ENCODE results near the gene ZNF227.
"Not testable (repeated sequence)": the region's sequence is repeated elsewhere in the genome, so short reads cannot be mapped to it uniquely, and the experiment has no call there.

Gene ZNF227

DNA sequence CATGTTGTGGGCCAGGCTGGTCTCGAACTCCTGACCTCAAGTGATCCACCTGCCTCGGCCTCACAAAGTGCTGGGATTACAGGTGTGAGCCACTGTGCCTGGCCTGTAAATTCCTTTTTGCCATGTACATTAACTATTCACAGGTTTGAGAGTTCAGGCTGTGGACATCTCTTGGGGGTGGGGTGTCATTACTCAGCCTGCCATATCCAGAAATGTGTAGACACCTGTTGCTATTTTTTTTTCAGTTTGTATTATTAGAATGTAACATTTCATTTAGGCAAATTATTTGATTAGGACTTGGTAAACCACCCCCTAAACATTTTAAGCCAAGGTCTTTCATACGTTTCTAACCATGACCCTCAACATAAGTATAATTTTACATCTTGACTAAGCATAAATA lies 20.5 kb downstream of the ZNF227 start:
- DNase-seq (ENCODE audit: extremely low read depth in 1 of 2, low read depth in 1 of 2), result no peak

DNA sequence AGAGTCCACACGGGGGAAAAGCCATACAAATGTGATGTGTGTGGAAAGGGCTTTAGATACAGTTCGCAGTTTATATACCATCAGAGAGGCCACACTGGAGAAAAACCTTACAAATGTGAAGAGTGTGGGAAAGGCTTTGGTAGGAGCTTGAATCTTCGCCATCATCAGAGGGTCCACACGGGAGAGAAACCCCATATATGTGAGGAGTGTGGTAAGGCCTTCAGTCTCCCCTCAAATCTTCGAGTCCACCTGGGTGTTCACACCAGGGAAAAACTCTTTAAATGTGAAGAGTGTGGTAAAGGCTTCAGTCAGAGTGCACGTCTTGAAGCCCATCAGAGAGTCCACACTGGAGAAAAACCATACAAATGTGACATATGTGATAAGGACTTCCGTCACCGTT lies 24.1 kb downstream of the ZNF227 start:
- no peak for DNase-seq (ENCODE audit: extremely low read depth in 1 of 2, low read depth in 1 of 2)

DNA sequence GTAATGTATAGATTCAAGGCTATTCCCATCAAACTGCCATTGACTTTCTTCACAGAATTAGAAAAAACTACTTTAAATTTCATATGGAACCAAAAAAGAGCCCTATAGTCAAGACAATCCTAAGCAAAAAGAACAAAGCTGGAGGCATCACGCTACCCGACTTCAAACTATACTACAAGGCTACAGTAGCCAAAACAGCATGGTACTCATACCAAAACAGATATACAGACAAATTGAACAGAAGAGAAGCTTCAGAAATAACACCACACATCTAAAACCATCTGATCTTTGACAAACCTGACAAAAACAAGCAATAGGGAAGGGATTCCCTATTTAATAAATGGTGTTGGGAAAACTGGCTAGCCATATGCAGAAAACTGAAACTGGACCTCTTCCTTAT lies 40.0 kb downstream of the ZNF227 start:
- DNase-seq (ENCODE audit: extremely low read depth in 1 of 2, low read depth in 1 of 2), result not testable (repeated sequence)

DNA sequence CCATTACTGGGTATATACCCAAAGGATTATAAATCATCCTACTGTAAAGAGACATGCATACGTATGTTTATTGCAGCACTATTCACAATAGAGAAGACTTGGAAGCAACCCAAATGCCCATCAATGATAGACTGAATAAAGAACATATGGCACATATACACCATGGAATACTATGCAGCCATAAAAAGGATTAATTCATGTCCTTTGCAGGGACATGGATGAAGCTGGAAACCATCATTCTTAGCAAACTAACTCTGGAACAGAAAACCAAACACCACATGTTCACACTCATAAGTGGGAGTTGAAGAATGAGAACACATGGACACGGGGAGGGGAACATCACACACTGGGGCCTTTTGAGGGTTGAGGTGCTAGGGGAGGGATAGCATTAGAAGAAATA lies 41.1 kb downstream of the ZNF227 start:
- DNase-seq (ENCODE audit: extremely low read depth in 1 of 2, low read depth in 1 of 2), result not testable (repeated sequence)

DNA sequence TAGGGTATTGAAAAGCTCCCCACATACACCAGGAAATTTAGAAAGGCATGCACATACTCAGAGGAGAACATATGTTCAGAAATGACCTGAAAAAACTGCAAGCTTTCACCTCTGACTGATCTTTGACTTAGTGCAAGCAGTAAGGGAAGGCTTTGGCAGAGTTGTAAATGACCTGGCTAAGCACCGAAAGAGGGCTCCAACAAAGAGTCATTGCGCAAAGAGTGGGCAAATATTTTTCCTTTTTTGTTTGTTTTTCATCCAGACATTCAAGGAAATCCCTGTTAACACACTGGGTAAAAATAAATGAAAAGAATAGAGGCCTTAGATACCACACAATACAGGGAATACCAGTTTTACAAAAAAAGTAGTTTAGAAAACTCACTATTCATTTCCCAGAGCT lies 42.2 kb downstream of the ZNF227 start:
- no peak for DNase-seq (ENCODE audit: extremely low read depth in 1 of 2, low read depth in 1 of 2)

DNA sequence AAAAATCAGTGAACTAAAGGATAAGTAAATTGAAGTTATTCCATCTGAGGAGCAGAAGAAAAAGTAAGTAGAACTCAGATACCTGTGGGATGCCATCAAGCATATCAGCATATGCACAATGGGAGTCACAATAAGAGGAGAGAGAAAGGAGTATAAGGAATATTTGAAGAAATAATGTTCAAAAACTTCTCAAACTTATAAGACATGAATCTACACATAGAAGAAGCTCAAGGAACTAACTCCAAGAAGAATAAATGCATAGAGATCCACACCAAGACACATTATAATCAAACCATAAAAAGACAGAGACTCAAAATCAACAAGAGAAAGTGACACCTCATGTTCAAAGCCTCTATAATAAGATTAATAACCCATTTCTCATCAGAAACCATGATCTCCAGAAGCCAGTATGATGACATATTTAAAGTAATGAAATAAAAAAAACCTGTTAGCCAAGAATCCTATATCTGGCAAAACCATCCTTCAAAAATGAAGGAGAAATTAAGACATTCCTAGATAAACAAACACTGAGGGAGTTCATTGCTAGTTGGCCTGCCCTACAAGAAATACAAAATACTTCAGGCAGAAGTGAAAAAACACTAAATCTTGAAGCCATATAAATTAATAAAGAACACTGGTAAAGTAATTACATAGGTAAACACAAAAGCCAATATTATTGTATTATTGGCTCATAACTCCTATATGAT lies 43.5 kb downstream of the ZNF227 start:
- no peak for DNase-seq (ENCODE audit: extremely low read depth in 1 of 2, low read depth in 1 of 2)

DNA sequence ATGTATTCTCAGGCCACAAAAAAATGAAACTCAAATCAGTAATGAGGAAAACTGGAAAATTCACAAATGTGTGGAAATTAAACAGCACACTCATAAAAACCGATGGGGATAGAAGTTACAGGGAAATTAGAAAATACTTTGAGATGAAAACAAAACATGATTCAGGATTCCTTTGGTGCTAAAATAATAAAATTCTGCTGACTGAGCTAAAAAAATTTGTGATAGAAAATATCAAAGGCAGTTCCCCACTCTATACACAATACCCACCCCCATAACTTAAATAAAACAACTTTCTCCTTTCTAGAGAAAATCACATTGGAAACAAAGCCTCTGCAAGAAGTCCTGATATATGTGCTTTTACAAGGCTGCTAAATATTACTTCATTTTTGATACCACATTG lies 45.8 kb downstream of the ZNF227 start:
- DNase-seq (ENCODE audit: extremely low read depth in 1 of 2, low read depth in 1 of 2), result no peak

DNA sequence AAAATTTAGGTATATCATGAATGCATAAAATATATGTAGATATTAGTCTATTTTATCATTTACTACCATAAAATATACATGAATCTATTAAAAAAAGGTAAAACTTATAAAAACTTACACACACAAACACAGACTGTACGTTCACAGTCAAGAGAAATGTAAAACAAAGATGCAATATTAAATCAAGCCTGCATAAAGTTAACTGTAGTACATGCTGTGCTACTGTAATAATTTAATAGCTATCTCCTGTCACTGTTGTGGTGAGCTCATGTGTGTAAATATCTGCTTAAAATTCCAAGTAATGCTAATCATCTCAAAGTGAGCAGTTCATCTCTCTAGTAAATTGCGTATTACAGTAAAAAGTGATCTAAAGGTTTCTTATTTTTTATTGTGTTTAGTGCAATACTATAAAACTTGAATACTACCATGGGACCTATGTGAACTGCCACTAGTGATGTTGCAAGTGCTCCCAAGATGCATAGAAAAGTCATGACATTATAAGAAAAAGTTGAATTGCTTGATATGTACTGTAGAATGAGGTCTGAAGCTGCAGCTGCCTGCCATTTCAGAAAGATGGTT lies 46.6 kb downstream of the ZNF227 start:
- DNase-seq (ENCODE audit: extremely low read depth in 1 of 2, low read depth in 1 of 2), result no peak

DNA sequence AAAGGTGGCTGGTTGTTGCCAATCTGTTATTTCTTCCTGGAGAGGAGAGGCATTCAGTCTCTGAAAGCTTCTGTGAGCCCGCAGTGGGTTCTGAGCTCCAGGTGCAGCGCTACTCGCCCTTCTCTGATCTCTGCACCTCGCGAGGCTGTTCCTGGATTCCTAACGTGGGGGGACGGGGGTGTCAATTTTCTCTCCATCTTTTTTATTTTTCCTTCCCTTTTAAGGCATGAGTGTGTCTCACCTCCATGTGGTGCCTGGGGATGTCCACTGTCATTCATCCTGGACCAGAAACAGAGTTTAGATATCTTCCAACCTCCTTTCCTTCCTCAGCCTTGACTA lies 48.0 kb downstream of the ZNF227 start:
- DNase-seq (ENCODE audit: extremely low read depth in 1 of 2, low read depth in 1 of 2), result no peak

DNA sequence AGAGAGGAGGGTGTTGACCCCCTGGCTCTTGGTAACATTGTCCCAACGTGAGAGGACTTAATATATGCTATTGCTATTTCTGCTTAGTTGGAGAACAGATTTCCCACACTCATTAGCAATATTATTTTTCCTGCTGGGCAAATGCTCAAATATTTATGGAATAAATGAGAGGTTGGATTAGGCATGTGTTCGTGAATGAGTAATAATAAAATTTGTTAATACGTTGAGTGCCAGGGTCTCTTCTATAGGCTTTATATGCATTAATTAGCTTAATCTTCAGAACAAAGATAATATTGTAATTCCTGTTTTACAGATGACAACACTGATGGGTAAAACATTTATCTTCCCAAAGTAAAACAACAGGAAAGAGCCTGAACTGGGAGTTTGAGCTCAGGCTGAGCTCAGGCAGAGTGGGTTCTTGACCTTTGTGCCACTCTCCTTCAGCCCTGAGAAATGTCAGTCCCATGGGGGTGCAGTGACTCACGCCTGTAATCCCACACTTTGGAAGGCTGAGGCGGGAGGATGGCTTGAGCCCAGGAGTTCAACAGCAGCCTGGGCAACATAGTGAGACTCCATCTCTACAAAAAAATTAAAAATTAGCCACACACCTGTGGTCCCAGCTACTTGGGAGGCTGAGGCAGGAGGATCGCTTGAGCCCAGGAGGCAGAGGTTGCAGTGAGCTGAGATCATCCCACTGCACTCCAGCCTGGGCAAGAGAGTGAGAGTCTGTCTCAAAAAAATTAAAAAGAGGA lies 48.5 kb downstream of the ZNF227 start:
- DNase-seq (ENCODE audit: extremely low read depth in 1 of 2, low read depth in 1 of 2), result no peak

DNA sequence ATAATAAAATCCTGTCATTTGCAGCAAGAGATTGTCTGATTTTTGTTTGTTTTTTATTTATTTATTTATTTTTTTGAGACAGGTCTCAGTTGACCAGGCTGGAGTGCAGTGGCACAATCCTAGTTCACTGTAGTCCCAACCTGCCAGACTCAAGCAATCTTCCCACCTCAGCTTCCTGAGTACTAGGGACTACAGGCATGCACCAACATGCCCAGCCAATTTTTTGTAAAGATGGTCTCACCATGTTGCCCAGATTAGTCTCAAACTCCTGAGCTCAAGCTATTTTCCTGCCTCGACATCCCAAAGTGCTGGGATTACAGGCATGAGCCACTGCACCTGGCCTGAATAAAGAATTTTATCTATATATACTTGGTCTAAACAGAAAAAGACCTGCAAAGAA lies 65.0 kb downstream of the ZNF227 start:
- no peak for DNase-seq (ENCODE audit: extremely low read depth in 1 of 2, low read depth in 1 of 2)

DNA sequence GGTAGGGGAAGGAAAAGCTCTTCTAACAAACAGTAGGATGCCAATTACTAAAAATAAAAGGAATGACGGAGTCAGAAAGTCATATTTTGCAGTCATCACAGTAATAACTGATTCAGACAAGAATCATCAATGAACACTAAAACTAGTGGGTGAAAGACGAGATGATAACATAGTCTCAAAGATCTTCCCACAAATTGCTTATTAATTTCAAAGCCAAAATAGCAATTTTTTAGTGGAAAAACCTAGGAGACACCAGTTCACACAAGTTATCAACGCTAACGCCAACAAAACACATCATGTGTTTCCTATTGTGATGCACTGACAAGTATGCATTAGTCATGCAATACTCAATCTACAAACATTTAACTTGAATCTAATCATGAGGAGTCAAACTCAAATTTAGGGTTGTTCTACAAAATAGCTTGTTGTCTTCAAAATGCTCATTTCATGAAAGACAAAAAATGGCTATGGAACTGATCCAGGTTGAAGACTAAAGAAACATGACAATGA lies 65.9 kb downstream of the ZNF227 start:
- no peak for DNase-seq (ENCODE audit: extremely low read depth in 1 of 2, low read depth in 1 of 2)

DNA sequence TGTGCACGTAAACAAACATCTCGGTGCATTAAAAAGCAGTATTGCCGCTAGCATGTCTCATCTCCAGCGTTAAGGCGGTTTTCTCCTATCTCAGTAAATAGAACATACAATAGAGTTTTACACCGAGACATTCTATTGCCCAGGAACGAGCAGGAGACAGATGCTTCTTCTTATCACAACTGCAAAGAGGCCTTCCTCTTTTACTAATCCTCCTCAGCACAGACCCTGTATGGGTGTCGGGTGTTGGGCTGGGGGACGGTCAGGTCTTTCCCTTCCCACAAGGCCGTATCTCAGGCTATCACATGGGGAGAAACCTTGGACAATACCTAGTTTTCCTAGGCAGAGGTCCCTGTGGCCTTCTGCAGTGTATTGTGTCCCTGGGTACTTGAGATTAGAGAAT lies 68.6 kb downstream of the ZNF227 start:
- DNase-seq (ENCODE audit: extremely low read depth in 1 of 2, low read depth in 1 of 2), result no peak

DNA sequence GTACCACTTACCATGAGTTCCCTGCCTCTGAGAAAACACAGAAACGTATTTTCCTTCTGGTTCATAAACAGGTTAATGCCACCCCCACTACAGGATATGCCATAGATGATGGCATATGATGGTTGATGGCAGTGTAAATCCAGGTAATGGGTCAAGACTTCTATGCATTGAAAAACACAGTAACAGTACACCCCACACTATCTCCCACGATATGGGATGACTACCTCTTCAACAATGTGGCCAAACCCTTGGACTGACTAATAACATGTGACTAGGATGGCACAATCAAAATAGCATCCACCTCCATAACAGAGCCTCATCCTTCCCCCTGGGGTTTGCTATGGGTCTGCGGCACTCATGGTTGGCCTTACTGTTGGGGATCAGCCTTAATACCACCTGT lies 70.5 kb downstream of the ZNF227 start:
- DNase-seq (ENCODE audit: extremely low read depth in 1 of 2, low read depth in 1 of 2), result no peak

DNA sequence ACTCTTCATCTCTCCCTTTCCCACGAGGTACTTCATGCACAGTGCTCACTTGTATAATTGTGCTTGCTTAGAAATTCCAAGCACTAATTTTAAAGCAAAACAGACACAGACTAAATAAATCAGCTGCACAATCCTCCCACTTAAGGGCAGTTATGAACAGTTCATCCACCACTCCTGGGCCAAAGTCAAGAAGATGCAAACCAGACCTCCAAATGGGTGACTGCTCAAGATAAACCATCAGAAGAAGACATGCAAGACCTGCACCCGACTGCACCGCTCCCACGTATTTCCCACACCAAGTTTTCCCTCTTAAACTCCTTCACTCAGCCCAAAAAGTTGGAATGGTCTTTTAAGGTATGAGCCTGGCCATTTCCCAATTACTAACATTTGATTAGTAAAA lies 72.6 kb downstream of the ZNF227 start:
- DNase-seq (ENCODE audit: extremely low read depth in 1 of 2, low read depth in 1 of 2), result no peak

Data from stimulated activated CD8-positive, alpha-beta memory T cell treated with anti-CD3 and anti-CD28 coated beads, Interleukin-7, amount 100 ng/mL, for 48 hours (primary cell).